GM21515 (cell line): ENCODE results near the gene CASKIN2.
A peak's percentile ranks its signal among the peaks of the same experiment; 100 is the strongest.

Source experiments
- ATAC-seq: cut with Tn5 transposase; IDR thresholded peaks from one replicate; pipeline ENCODE4 v1.9.1; 2021; ENCODE audit not compliant: unreplicated experiment

Gene CASKIN2

GRCh38 chr17:75515496-75516254 is at the start of gene CASKIN2:
Gene CASKIN2, minus strand, starts transcription at chr17:75515537. Its CDS starts 1,733 bp downstream, at chr17:75513804.
- peak; percentile 44 for ATAC-seq

GRCh38 chr17:75565066-75565465 is 49.7 kb upstream of the CASKIN2 start:
- ATAC-seq, result no peak

- no peak for ATAC-seq
Measured at GRCh38 chr17:75564195-75564594, 48.9 kb upstream of the CASKIN2 start.

- no peak for ATAC-seq
Measured at GRCh38 chr17:75563063-75563758, 47.9 kb upstream of the CASKIN2 start.

GRCh38 chr17:75561927-75562603 is 46.7 kb upstream of the CASKIN2 start:
- ATAC-seq, result no peak

GRCh38 chr17:75559958-75560533 is 44.7 kb upstream of the CASKIN2 start:
- ATAC-seq, result no peak

GRCh38 chr17:75558666-75559530 is 43.6 kb upstream of the CASKIN2 start:
- ATAC-seq, result no peak

GRCh38 chr17:75557852-75558665 is 42.7 kb upstream of the CASKIN2 start:
- no peak for ATAC-seq

- no peak for ATAC-seq
Measured at GRCh38 chr17:75557075-75557851, 41.9 kb upstream of the CASKIN2 start.

GRCh38 chr17:75555679-75556153 is 40.4 kb upstream of the CASKIN2 start:
- no peak for ATAC-seq

- no peak for ATAC-seq
Measured at GRCh38 chr17:75553295-75554110, 38.2 kb upstream of the CASKIN2 start.

GRCh38 chr17:75552425-75553294 is 37.3 kb upstream of the CASKIN2 start:
- ATAC-seq, result no peak

- no peak for ATAC-seq
Measured at GRCh38 chr17:75551266-75551665, 35.9 kb upstream of the CASKIN2 start.

GRCh38 chr17:75550139-75550465 is 34.8 kb upstream of the CASKIN2 start:
- no peak for ATAC-seq

GRCh38 chr17:75549246-75550138 is 34.2 kb upstream of the CASKIN2 start:
- ATAC-seq, result no peak

- no peak for ATAC-seq
Measured at GRCh38 chr17:75548813-75549212, 33.5 kb upstream of the CASKIN2 start.
